Stimulated activated CD8-positive, alpha-beta memory T cell treated with anti-CD3 and anti-CD28 coated beads, Interleukin-2, amount 100 ng/mL, for 1 hour (primary cell): ENCODE data around the gene OR10G7.

Experiments used
- DNase-seq, 2 donors: peaks; one replicate each; pipeline ENCODE4 v3.0.0-alpha.2; 2020; ENCODE audit warnings: low read depth in 2 of 2

Gene OR10G7, protein sequence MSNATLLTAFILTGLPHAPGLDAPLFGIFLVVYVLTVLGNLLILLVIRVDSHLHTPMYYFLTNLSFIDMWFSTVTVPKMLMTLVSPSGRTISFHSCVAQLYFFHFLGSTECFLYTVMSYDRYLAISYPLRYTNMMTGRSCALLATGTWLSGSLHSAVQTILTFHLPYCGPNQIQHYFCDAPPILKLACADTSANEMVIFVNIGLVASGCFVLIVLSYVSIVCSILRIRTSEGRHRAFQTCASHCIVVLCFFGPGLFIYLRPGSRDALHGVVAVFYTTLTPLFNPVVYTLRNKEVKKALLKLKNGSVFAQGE

DNA sequence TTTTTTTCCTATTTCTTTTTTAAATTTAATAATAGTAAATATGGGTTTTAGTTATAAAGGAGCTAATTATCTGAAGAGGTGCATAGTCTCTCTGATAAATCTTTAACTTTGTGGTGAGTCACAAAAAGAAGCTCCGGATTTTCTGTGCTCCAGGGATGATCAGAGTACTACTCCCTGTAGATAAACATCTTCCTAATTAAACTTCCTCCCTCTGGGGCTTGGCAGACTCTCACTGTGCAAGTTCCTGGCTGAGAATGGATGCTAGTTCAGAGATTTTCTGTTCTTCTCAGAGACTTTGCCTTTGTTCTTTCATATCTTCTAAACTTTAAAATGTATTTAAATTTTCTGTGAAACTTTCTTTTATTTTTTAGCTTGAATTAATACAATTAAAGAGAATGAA is at the start of gene OR10G7:
Gene OR10G7, minus strand, starts transcription at position 72 of the 400 bp plus-strand sequence. CDS start 2,324 bp downstream, outside the sequence.
- no peak for DNase-seq

DNA sequence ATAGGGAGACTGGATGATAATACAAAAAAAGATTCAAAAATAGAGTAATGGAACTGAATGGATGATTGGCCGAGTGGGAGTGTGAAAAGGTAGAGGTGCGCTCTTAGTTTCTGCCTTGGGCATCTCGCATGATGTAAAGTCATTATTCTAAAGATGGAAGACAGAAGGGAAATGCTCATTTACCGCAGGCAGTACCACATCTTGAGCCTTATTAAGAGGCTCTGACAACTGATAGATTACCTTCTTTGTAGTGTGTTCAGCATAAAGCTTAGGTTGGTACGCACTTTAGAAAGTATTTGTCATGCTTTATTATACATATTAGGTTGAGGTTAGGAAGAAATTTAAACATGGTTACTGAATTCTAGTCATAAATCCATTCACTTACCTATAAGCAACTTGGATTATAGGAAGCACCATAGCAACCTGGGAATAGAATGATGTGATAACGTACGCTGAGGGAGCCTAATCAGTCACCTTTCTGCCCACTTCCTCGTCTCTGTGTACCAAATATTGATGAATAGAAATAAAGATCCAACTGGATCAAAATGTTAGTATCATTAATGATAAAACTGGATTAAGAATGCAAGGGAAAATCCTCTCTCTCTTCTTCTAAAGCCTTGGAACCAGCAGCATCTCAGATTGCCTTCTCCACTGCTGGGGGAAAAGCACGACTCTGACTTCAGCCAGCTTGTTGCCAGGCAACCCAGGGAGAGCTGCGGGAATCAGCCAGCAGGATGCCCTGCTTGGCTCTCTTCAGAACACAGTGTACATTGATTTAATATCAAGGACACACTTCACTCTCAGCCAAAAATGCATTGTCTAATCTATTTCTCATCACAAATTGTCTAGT is 45.1 kb upstream of the OR10G7 start:
- no peak for DNase-seq

GRCh38 chr11:124085583-124085982 is 44.5 kb upstream of the OR10G7 start:
- no peak for DNase-seq

- DNase-seq = no peak
These were observed 41.2 kb upstream of the OR10G7 start for GRCh38 chr11:124082371-124082770.

- DNase-seq = no peak
These were observed 40.4 kb upstream of the OR10G7 start for GRCh38 chr11:124081483-124081882.

GRCh38 chr11:124080327-124081001 is 39.3 kb upstream of the OR10G7 start:
- no peak for DNase-seq

GRCh38 chr11:124079631-124080326 is 38.7 kb upstream of the OR10G7 start:
- DNase-seq = no peak

GRCh38 chr11:124078591-124078990 is 37.5 kb upstream of the OR10G7 start:
- no peak for DNase-seq

- DNase-seq = no peak
These were observed 36.1 kb upstream of the OR10G7 start for GRCh38 chr11:124077266-124077665.

DNA sequence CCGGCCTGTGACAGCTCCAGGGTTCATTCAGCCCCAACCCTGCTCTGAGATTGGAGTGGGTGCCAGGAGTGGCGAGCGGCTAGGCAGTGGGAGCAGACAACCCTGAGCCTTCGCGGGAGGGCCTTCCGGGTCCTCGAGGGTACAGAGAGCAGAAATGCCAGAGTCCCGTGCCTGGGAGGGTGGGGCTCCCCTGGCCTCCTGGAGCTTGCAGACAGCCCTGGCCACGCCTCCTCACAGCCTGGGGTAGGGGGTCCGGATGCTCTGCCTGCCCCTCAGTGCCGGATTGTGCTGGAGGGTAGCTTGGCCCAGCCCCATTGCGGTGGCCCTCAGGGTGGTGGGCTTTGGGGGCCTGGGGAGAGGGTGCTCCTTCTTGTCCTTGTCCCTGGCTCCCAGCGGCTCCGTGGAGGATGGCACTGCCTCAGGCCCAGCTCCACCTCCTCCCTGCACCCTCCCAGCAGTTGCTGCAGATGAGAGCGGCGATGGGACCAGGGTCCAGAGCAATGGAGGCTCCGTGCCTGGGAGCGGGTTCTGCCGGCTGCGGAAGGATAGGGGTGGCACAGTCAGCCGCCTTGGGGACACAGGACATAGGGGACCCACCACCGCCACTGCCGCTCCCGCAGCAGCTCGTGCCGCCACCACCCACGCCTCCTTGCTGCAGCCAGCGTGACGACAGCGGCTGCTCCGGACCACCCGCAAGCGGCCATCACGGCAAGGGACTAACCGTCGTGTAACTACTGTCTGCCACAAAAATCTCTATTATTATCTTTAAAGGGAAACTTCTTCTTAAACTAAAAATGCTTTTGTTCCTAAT is 34.9 kb upstream of the OR10G7 start:
- DNase-seq = no peak

- no peak for DNase-seq
These were observed 34.3 kb upstream of the OR10G7 start for GRCh38 chr11:124075492-124075840.

GRCh38 chr11:124074554-124074953 is 33.4 kb upstream of the OR10G7 start:
- no peak for DNase-seq

DNA sequence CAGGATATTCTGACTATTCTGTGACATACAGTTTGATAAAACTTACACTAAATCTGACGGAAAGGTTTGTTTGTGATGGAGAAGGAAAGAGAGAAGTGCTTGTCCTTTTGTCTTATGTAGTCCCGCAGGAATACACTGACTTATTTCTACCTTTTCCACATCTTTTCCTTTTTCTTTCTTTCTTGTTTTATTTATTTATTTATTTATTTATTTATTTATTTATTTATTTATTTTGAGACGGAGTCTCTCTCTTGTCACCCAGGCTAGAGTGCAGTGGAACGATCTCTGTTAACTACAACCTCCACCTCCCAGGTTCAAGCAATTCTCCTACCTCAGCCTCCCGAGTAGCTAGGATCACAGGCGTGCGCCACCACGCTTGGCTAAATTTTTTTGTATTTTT is 31.0 kb upstream of the OR10G7 start:
- no peak for DNase-seq

DNA sequence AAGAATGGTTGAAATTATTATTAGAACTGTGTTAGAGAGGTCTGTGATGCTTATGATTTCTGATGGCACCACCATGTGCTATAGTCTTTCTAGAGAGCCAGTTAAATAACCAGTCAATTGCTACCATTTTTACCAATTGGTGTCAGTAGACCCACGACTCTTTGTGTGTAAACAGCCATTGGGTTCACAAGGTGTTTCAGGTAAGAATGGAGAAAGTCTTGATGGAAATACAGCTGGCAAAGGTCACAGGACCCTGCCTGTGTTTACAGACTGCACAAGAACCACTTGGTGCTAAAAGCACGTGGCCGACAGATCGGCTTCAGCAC is 30.5 kb upstream of the OR10G7 start:
- DNase-seq = no peak

DNA sequence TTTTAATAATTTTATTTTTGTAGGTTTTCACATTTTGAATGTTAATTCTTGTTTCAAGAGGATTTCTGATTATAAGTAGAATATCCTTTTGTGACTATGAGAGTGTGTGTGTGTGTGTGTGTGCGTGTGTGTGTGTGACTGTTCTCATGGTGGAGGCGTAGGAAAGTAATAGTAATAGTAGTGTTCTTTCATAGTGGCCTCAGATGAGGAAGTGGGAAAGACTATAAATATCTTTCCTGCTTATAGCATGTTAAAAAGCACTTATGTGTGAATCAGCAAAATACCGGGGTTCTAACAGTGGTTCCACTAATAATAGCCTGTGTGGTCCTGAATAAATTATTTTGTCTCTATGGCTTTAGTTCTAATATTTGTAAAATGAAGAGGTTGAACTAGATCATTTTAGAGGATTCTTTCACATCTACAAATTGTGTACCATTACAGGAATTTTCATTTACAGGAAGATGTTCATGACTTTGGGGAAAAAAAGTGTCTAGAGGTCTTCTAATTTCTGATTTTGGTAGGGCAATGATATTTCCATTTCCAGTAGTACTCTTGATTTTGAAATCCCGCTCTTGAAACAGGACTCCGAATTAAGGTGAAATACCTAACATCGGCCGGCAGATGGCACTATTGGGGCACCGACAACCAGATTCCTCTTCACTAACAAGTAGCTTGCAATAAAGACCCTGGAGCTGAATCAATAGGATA is 29.9 kb upstream of the OR10G7 start:
- DNase-seq = peak; percentile 20 to 41

GRCh38 chr11:124069429-124070401 is 28.6 kb upstream of the OR10G7 start:
- DNase-seq = no peak

- DNase-seq = no peak
These were observed 27.5 kb upstream of the OR10G7 start for GRCh38 chr11:124068601-124069110.

GRCh38 chr11:124052966-124053365 is 11.8 kb upstream of the OR10G7 start:
- no peak for DNase-seq

- DNase-seq = no peak
These were observed 9.6 kb upstream of the OR10G7 start for GRCh38 chr11:124050748-124051147.
